GM21576 (cell line): ENCODE data around the gene DBNDD1.
A peak's percentile ranks its signal among the peaks of the same experiment; 100 is the strongest.

Experiments
- ATAC-seq: cut with Tn5 transposase; IDR thresholded peaks from one replicate; pipeline ENCODE4 v1.9.1; 2021; ENCODE audit warnings: mild to moderate bottlenecking, moderate library complexity; ENCODE audit not compliant: unreplicated experiment

DBNDD1 gene

DNA sequence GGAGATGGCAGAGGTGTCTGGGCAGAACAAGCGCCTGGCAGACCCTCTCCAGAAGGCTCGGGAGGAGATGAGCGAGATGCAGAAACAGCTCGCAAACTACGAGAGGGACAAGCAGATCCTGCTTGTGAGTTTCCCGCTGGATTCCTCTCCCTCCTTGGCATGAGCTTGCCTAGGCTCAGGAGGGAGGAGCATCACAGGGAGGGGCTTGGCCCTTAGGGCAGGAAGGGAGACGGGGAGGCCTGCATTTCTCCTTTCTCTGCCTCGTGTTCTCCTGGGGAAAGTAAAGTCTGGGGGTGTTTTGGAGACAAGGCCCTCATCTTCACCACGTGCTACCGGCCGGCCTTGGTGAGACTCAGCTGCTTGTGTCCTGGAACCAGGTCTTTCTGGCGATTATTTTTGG, 18.0 kb upstream of the DBNDD1 start:
- ATAC-seq: no peak

- ATAC-seq: no peak
Measured at GRCh38 chr16:90035902-90036301, 16.6 kb upstream of the DBNDD1 start.

DNA sequence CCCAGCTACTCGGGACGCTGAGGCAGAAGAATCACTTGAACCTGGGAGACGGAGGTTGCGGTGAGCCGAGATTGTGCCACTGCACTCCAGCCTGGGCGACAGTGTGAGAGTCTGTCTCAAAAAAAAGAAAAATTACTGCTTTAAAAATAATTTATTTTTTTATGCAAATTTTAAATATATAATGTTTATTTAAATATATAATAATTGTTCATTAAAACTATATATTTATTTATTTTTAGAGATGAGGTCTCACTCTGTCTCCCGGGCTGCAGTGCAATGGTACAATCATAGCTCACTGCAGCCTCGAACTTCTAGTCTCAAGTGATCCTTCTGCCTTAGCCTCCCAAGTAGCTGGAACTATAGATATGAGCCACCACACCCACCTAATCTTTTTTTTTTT, 15.2 kb upstream of the DBNDD1 start:
- no peak for ATAC-seq

DNA sequence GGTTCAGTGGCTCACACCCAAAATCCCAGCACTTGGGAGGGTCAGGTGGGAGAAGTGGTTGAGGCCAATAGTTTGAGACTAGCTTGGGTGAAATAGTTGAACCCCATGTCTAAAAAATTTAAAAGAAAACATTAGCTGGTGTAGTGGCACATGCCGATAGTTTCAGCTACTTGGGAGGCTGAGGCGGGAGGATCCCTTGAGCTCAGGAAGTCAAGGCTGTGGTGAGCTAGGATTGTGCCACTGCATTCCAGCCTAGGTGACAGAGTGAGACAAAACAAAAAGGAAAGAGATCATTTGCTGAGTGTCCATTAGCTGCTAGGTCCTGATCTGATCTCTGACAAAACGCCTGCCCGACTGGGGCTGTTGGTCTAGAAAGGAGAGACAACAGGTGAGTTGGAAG, 14.1 kb upstream of the DBNDD1 start:
- no peak for ATAC-seq

GRCh38 chr16:90032674-90033331, 13.5 kb upstream of the DBNDD1 start:
- no peak for ATAC-seq

- ATAC-seq: no peak
Measured at GRCh38 chr16:90031931-90032673, 12.8 kb upstream of the DBNDD1 start.

GRCh38 chr16:90031186-90031930, 12.1 kb upstream of the DBNDD1 start:
- no peak for ATAC-seq

GRCh38 chr16:90028985-90029384, 9.7 kb upstream of the DBNDD1 start:
- no peak for ATAC-seq

- ATAC-seq: no peak
Measured at GRCh38 chr16:90027611-90028010, 8.4 kb upstream of the DBNDD1 start.

DNA sequence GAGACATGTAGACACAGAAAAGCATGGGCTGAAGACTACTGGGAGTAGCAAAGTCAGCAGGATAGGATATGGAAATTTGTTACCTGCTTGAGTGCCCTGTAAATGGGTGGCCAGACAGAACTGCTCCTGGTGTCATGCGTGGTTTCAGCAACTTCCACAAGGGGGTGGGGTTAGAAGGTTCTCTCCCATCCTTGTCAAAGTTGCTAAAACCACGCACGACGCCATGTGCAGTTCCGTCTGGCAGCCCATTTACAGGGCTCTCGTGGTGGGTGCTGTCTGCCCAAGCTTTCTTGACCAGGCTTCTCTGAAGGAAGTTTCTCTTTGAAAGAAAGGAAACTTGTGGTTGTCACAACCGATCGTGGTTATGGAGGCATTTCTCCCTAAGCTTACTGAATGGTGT, 6.9 kb upstream of the DBNDD1 start:
- no peak for ATAC-seq

GRCh38 chr16:90023078-90023447, 3.8 kb upstream of the DBNDD1 start:
- no peak for ATAC-seq

- ATAC-seq: peak; percentile 71
Measured at GRCh38 chr16:90022209-90023077, 3.2 kb upstream of the DBNDD1 start.

- ATAC-seq: no peak
Measured at GRCh38 chr16:90020838-90021382, 1.7 kb upstream of the DBNDD1 start.

DNA sequence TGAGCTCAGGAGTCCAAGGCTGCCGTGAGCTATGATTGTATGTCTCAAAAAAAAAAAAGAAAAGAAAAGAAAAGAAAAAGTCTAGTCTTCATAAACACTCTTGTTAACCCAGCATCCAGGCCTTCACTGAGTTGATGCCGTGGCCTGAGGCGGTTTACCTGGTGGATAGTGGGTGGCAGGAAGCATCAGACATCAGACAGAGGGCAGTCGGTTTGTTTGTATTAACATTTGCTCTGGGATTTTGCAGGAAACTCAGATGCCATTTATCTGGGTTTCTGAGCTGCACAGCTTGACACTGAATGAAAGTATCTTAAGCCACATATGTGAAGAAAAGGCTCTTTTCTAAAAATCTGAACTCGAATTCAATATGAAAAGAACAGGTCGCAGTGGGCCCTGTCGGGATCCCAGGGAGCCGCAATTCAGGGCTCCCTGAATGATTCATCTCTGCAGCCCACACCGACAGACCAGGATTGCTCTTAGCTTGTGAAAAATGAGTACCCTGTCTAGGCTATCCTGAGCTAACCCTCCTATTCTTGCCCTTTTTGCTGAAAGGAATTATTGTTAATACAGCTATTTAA, 1.1 kb upstream of the DBNDD1 start:
- no peak for ATAC-seq

- ATAC-seq: no peak
Measured at GRCh38 chr16:90019543-90020259, 445 bp upstream of the DBNDD1 start.

DNA sequence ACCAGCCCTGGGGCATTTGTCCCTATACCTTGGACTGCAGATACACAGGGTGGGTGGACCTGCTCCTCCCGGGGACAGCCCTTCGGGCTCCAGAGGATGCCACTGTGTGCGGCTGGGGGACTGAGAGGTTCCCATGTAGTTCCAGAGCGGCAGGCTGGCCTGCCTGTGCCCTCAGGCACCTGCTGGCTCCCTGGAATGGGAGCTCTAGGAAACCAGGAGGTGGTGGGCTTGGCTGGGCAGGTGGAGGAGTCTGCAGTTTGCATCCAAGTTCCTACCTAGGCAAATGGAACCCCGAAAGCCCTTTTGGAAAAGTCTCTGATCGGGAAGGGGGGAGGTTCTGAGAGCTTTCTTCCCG, 982 bp downstream of the DBNDD1 start:
- no peak for ATAC-seq

DNA sequence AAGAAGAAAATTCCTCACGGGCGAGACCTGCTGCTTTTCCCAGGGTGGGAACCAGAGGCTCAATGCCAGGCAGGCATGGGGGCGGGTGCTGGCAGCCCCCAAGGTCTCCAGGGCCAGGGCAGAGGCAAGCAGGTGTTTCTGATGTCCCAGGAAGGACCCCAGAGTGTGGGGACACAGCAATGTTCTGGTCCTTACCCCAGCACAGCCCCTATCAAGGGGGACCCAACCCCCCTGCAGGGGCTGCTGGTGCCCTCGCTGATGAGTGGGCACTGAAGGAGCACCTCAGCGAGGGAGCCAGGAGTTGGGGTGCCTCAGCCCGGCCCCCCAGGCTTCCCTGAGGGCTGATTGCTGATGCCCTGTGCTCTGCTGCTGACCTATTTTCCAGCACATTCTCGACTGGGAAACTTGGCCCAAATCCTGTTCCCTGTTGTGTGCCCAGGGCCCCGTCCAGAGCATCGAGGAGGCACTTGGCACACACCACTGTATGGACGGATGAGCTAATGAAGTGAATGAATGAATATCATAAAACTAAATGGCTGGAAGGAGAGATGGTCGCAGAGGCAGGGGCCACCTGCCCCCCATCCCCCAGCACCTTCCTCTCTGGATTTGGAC, 2.8 kb downstream of the DBNDD1 start:
- no peak for ATAC-seq

GRCh38 chr16:90015586-90016338, 3.5 kb downstream of the DBNDD1 start:
- ATAC-seq: no peak
